Measurements from ENCODE around the gene RADIL. TPM values are rescaled to one million over a fixed set of nuclear protein-coding genes. Genes with fewer than 3 reads are reported as not detected.
"Not testable (repeated sequence)": the region's sequence is repeated elsewhere in the genome, so short reads cannot be mapped to it uniquely, and the experiment has no call there.

Gene RADIL
- total RNA-seq, 1 donor from 2014 or later, result 2.2 TPM

GRCh38 chr7:4808565-4808964, 75.0 kb downstream of the RADIL start:
- no peak for DNase-seq

- DNase-seq, result no peak
These were observed 75.5 kb downstream of the RADIL start for GRCh38 chr7:4808026-4808425.

GRCh38 chr7:4807598-4808016, 75.9 kb downstream of the RADIL start:
- DNase-seq, result no peak

- no peak for DNase-seq
These were observed 76.4 kb downstream of the RADIL start for GRCh38 chr7:4806983-4807597.

- no peak for DNase-seq
These were observed 77.6 kb downstream of the RADIL start for GRCh38 chr7:4805984-4806300.

GRCh38 chr7:4805110-4805983, 78.2 kb downstream of the RADIL start:
- DNase-seq, result no peak

- no peak for DNase-seq
These were observed 79.9 kb downstream of the RADIL start for GRCh38 chr7:4803397-4804241.

- DNase-seq, result not testable (repeated sequence)
These were observed 80.9 kb downstream of the RADIL start for GRCh38 chr7:4802577-4802976.

- no peak for DNase-seq
These were observed 81.7 kb downstream of the RADIL start for GRCh38 chr7:4801839-4802231.

- no peak for DNase-seq
These were observed 82.3 kb downstream of the RADIL start for GRCh38 chr7:4800926-4801838.

GRCh38 chr7:4800487-4800886, 83.0 kb downstream of the RADIL start:
- DNase-seq, result no peak

- no peak for DNase-seq
These were observed 83.8 kb downstream of the RADIL start for GRCh38 chr7:4799508-4800268.

- no peak for DNase-seq
These were observed 84.7 kb downstream of the RADIL start for GRCh38 chr7:4798706-4799235.

GRCh38 chr7:4797858-4798705, 85.4 kb downstream of the RADIL start:
- DNase-seq, result no peak

GRCh38 chr7:4796453-4796852, 87.1 kb downstream of the RADIL start:
- DNase-seq, result no peak

GRCh38 chr7:4794591-4795350, 88.7 kb downstream of the RADIL start:
- no peak for DNase-seq

GRCh38 chr7:4794171-4794570, 89.3 kb downstream of the RADIL start:
- DNase-seq, result not testable (repeated sequence)

- DNase-seq, result not testable (repeated sequence)
These were observed 90.0 kb downstream of the RADIL start for GRCh38 chr7:4793385-4793993.

Measured in skin of body (tissue), 2 donors.